SK-N-MC (cell line): ENCODE measurements around the gene EMP2.
"Not testable (repeated sequence)": the region's sequence is repeated elsewhere in the genome, so short reads cannot be mapped to it uniquely, and the experiment has no call there.

Experiments
- EZH2 ChIP-seq: fragments of 200-600 bp; sonication (generic); IDR thresholded peaks from one replicate; pipeline ENCODE4 v1.6.1; 2017; ENCODE audit warnings: antibody characterized with exemption
- FOXP2 ChIP-seq: optimal IDR thresholded peaks from 2 replicates; pipeline ENCODE3; 2011; ENCODE audit warnings: mild to moderate bottlenecking, moderate library complexity; ENCODE audit not compliant: insufficient read depth; ENCODE audit errors: extremely low read length, control extremely low read depth
- POLR2AphosphoS5 ChIP-seq: IDR thresholded peaks from 2 replicates; pipeline ENCODE4 v1.6.1; 2012; ENCODE audit warnings: mild to moderate bottlenecking, low read depth, low read length, borderline replicate concordance

DNA sequence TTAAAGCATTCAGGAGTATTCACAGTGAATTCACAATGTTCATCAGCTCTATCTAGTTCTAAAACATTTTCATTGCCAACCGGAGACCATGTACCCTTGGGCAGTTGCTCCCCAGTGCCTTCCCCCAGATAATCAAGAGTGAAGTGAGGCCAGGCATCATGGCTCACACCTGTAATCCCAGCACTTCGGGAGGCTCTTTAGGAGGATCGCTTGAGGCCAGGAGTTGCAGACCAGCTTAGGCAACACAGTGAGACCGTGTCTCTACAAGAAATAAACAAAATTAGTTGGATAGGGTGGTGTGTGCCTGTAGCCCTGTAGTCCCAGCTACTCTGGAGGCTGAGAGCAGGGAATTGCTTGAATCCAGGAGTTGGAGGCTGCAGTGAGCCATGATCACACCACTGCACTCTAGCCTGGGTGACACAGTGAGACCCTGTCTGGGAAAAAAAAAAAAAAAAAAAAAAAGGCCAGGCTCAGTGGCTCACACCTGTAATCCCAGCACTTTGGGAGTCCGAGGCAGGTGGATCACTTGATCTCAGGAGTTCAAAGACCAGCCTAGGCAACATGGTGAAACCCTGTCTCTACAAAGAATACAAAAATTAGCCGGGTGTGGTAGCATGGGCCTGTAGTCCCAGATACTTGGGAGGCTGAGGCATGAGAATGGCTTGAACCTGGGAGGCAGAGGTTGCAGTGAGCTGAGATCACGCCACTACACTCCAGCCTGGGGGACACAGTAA, 41.0 kb upstream of the EMP2 start:
- TF ChIP-seq EZH2, FOXP2, POLR2AphosphoS5: not testable (repeated sequence)
